HTERT RPE-1 (cell line): ENCODE measurements around the gene NR4A1.

Experiments used
- in situ Hi-C: fragments of 300-500 bp; cut with MboI; formaldehyde crosslinking; loops from 4 replicates; pipeline ENCODE4 v1.14.3; 2020; ENCODE audit warnings: low sequenced_read_pairs

NR4A1 gene

GRCh38 chr12:52018433-52019112 is 32.7 kb upstream of the NR4A1 start:
- in situ Hi-C loops = no loop called here

GRCh38 chr12:52019113-52019770 is 32.0 kb upstream of the NR4A1 start:
- in situ Hi-C loops = no loop called here

- in situ Hi-C loops = no loop called here
Observed at GRCh38 chr12:52020539-52021336, 30.5 kb upstream of the NR4A1 start.

- in situ Hi-C loops = no loop called here
Observed at GRCh38 chr12:52022841-52023181, 28.4 kb upstream of the NR4A1 start.

GRCh38 chr12:52023182-52023975 is 27.9 kb upstream of the NR4A1 start:
- in situ Hi-C loops = no loop called here

GRCh38 chr12:52023976-52024688 is 27.1 kb upstream of the NR4A1 start:
- in situ Hi-C loops = no loop called here

- in situ Hi-C loops = no loop called here
Observed at GRCh38 chr12:52024845-52025230, 26.4 kb upstream of the NR4A1 start.

- in situ Hi-C loops = no loop called here
Observed at GRCh38 chr12:52026263-52026662, 25.0 kb upstream of the NR4A1 start.

GRCh38 chr12:52027085-52027843 is 24.0 kb upstream of the NR4A1 start:
- in situ Hi-C loops = no loop called here

- in situ Hi-C loops = no loop called here
Observed at GRCh38 chr12:52029685-52030084, 21.6 kb upstream of the NR4A1 start.

GRCh38 chr12:52032446-52032803 is 18.8 kb upstream of the NR4A1 start:
- in situ Hi-C loops = no loop called here

GRCh38 chr12:52032804-52033445 is 18.3 kb upstream of the NR4A1 start:
- in situ Hi-C loops = no loop called here

- in situ Hi-C loops = no loop called here
Observed at GRCh38 chr12:52033446-52034140, 17.6 kb upstream of the NR4A1 start.

GRCh38 chr12:52035190-52035589 is 16.1 kb upstream of the NR4A1 start:
- in situ Hi-C loops = no loop called here

- in situ Hi-C loops = no loop called here
Observed at GRCh38 chr12:52035926-52036325, 15.3 kb upstream of the NR4A1 start.

- in situ Hi-C loops = no loop called here
Observed at GRCh38 chr12:52036587-52037171, 14.6 kb upstream of the NR4A1 start.

GRCh38 chr12:52037248-52037861 is 13.9 kb upstream of the NR4A1 start:
- in situ Hi-C loops = no loop called here

GRCh38 chr12:52038447-52038846 is 12.8 kb upstream of the NR4A1 start:
- in situ Hi-C loops = no loop called here
